IMR-90 (cell line): ENCODE measurements around the gene RSU1. TPM values are rescaled to one million over a fixed set of nuclear protein-coding genes. Genes with fewer than 3 reads are reported as not detected.
"Not testable (repeated sequence)": the region's sequence is repeated elsewhere in the genome, so short reads cannot be mapped to it uniquely, and the experiment has no call there.

Source experiments
- ATAC-seq: fragments of 200-7000 bp; cut with Tn5 transposase; 2 replicates; pipeline ENCODE4 v1.9.1; 2020; ENCODE audit warnings: low read depth, mild to moderate bottlenecking, moderate library complexity
- BruUV-seq: library from RNA; stranded (reverse); fragments of 400-500 nt; replicated peaks from 2 replicates; lab custom pipeline; 2021; lab: Mats Ljungman, UMichigan
- CTCF ChIA-PET: fragments of 300-600 bp; formaldehyde crosslinking; extraction: SDS; loops from one replicate; lab custom pipeline; 2021; ENCODE audit warnings: antibody characterized with exemption; lab: Yijun Ruan, JAX
- POLR2A ChIA-PET: fragments of 300-600 bp; sonication (Branson Sonifier 250); formaldehyde crosslinking; loops from one replicate; lab custom pipeline; 2022; ENCODE audit warnings: antibody characterized with exemption; ENCODE audit not compliant: unreplicated experiment; lab: Charles Lee
- DNase-seq: peaks from one replicate; pipeline ENCODE4 v3.0.0; 2013
- H2AFZ ChIP-seq: replicated peaks from 2 replicates; pipeline ENCODE3; 2013; ENCODE audit warnings: low read length, mild to moderate bottlenecking; ENCODE audit not compliant: poor library complexity
- H2AK5ac ChIP-seq: 2 replicates; pipeline ENCODE4 v1.6.1; 2013; ENCODE audit warnings: low read depth, low read length, inconsistent platforms
- H2AK9ac ChIP-seq: replicated peaks from 2 replicates; pipeline ENCODE3; 2013; ENCODE audit warnings: mild to moderate bottlenecking, low read depth, low read length, moderate library complexity; ENCODE audit not compliant: poor library complexity
- H2BK120ac ChIP-seq: 2 replicates; pipeline ENCODE4 v1.6.1; 2013; ENCODE audit warnings: low read depth, low read length, inconsistent platforms
- H2BK15ac ChIP-seq: 3 replicates; pipeline ENCODE4 v1.6.1; 2013; ENCODE audit warnings: low read depth, low read length, inconsistent platforms
- H2BK20ac ChIP-seq: 2 replicates; pipeline ENCODE4 v1.6.1; 2013; ENCODE audit warnings: low read depth, mild to moderate bottlenecking, inconsistent platforms, low read length, moderate library complexity
- H2BK5ac ChIP-seq: 2 replicates; pipeline ENCODE4 v1.6.1; 2013; ENCODE audit warnings: mild to moderate bottlenecking, low read depth, low read length, inconsistent platforms; ENCODE audit not compliant: poor library complexity, severe bottlenecking
- H3K14ac ChIP-seq: replicated peaks from 2 replicates; pipeline ENCODE4 v1.6.1; 2013; ENCODE audit warnings: low read depth, low read length, inconsistent platforms
- H3K18ac ChIP-seq: 2 replicates; pipeline ENCODE4 v1.6.1; 2013; ENCODE audit warnings: low read depth, low read length, control low read depth
- H3K23ac ChIP-seq: 2 replicates; pipeline ENCODE4 v1.6.1; 2013; ENCODE audit warnings: low read depth, low read length, inconsistent platforms
- H3K27ac ChIP-seq: 2 replicates; pipeline ENCODE4 v1.5.1; 2013; ENCODE audit warnings: mild to moderate bottlenecking, control low read depth, low read length; ENCODE audit not compliant: insufficient read depth
- H3K27me3 ChIP-seq: 2 replicates; pipeline ENCODE4 v1.6.1; 2013; ENCODE audit warnings: low read length; ENCODE audit not compliant: control insufficient read depth, insufficient read depth
- H3K36me3 ChIP-seq: 2 replicates; pipeline ENCODE4 v1.6.1; 2013; ENCODE audit warnings: low read length, mixed read lengths; ENCODE audit not compliant: control insufficient read depth, insufficient read depth
- H3K4ac ChIP-seq: 2 replicates; pipeline ENCODE4 v1.6.1; 2013; ENCODE audit warnings: low read depth, low read length, inconsistent platforms
- H3K4me1 ChIP-seq: 2 replicates; pipeline ENCODE4 v1.6.1; 2013; ENCODE audit warnings: low read length, mixed read lengths; ENCODE audit not compliant: control insufficient read depth, insufficient read depth
- H3K4me2 ChIP-seq: 2 replicates; pipeline ENCODE4 v1.6.1; 2013; ENCODE audit warnings: low read depth, mild to moderate bottlenecking, control low read depth, low read length, moderate library complexity
- H3K4me3 ChIP-seq: 2 replicates; pipeline ENCODE4 v1.5.1; 2013; ENCODE audit warnings: low read depth, mild to moderate bottlenecking, control low read depth, low read length, moderate library complexity; ENCODE audit not compliant: insufficient read depth
- H3K56ac ChIP-seq: 2 replicates; pipeline ENCODE4 v1.6.1; 2013; ENCODE audit warnings: low read length, inconsistent platforms; ENCODE audit not compliant: insufficient read depth; ENCODE audit errors: extremely low read depth
- H3K79me1 ChIP-seq, 2 experiments: 2 replicates each; pipeline ENCODE4 v1.6.1; 2013; ENCODE audit warnings: low read length in 2 of 2, inconsistent platforms in 1 of 2, low read depth in 1 of 2
- H3K9ac ChIP-seq: 2 replicates; pipeline ENCODE4 v1.6.1; 2013; ENCODE audit warnings: low read depth, low read length, control low read depth
- H3K9me1 ChIP-seq: 2 replicates; pipeline ENCODE4 v1.6.1; 2013; ENCODE audit warnings: low read length, inconsistent platforms; ENCODE audit not compliant: insufficient read depth
- H3K9me3 ChIP-seq: 2 replicates; pipeline ENCODE4 v1.6.1; 2013; ENCODE audit warnings: low read length; ENCODE audit not compliant: control insufficient read depth, insufficient read depth
- H4K20me1 ChIP-seq: 2 replicates; pipeline ENCODE4 v1.6.1; 2013; ENCODE audit warnings: low read length, inconsistent platforms; ENCODE audit not compliant: insufficient read depth
- H4K5ac ChIP-seq: 2 replicates; pipeline ENCODE4 v1.6.1; 2013; ENCODE audit warnings: mild to moderate bottlenecking, low read depth, low read length, control low read depth
- H4K8ac ChIP-seq, 2 experiments: 2 replicates each; pipeline ENCODE4 v1.6.1; 2013; ENCODE audit warnings: low read depth in 2 of 2, low read length in 2 of 2, control low read depth in 1 of 2, inconsistent platforms in 1 of 2
- H4K91ac ChIP-seq: 2 replicates; pipeline ENCODE4 v1.6.1; 2013; ENCODE audit warnings: low read depth, low read length, inconsistent platforms; ENCODE audit not compliant: insufficient read depth
- NFE2L2 ChIP-seq: fragments of 150-350 bp; IDR thresholded peaks from 2 replicates; pipeline ENCODE4 v1.6.1; 2016; ENCODE audit warnings: low read depth, mild to moderate bottlenecking, low read length
- RCOR1 ChIP-seq: IDR thresholded peaks from 2 replicates; pipeline ENCODE4 v1.6.1; 2012; ENCODE audit warnings: mild to moderate bottlenecking, low read length, improper control_type of control experiment; ENCODE audit not compliant: insufficient replicate concordance
- SMC3 ChIP-seq: fragments of 150-350 bp; IDR thresholded peaks from 2 replicates; pipeline ENCODE4 v1.6.1; 2016; ENCODE audit warnings: low read depth, mild to moderate bottlenecking, antibody characterized with exemption, low read length, moderate library complexity
- USF2 ChIP-seq: fragments of 150-350 bp; IDR thresholded peaks from 2 replicates; pipeline ENCODE4 v1.6.1; 2017; ENCODE audit warnings: mild to moderate bottlenecking, antibody characterized with exemption, low read length, low read depth
- WGBS, 2 experiments: methylation state at CpG; one replicate each; pipeline versions ENCODE4 v1.1.5 to v1.1.7; 2013; ENCODE audit warnings: missing lambda C conversion rate in 2 of 2; ENCODE audit not compliant: insufficient read length in 1 of 2; ENCODE audit errors: extremely low coverage in 2 of 2; 5-methylcytosine and 5-hydroxymethylcytosine counted together
- dilution Hi-C: fragments of 300-500 bp; cut with HindIII; formaldehyde crosslinking; loops from one replicate; pipeline ENCODE4 v1.14.3; 2018; ENCODE audit warnings: low sequenced_read_pairs; ENCODE audit not compliant: unreplicated experiment
- in situ Hi-C: fragments of 300-500 bp; cut with MboI; formaldehyde crosslinking; loops from 3 replicates; pipeline ENCODE4 v1.14.3; 2019; ENCODE audit warnings: low sequenced_read_pairs, inconsistent platforms, mixed read lengths
- intact Hi-C: fragments of 100-400 bp; cut with micrococcal nuclease; formaldehyde crosslinking; loops from 2 replicates; pipeline ENCODE4 v1.10.0; 2022
- polyA plus RNA-seq, 3 experiments: library from polyadenylated mRNA; depleted of rRNA; stranded (reverse); fragments of >200 nt; gene quantifications; 2 replicates each; pipeline ENCODE4 v1.2.3, GENCODE V29; 2012; ENCODE audit warnings: low replicate concordance in 1 of 3
- total RNA-seq: library from RNA; depleted of rRNA; stranded (reverse); fragments of >200 nt; gene quantifications from 2 replicates; pipeline ENCODE4 v1.2.3, GENCODE V29; 2012

The RSU1 gene
- total and polyA plus RNA-seq, 2 of the 4 experiments (the other 2 are of a cell fraction), result 134 to 148 TPM

- H2BK20ac ChIP-seq, result no peak overlapping the region
- H3K79me1 ChIP-seq, result peaks cover 13 to 35% of the 10 kb centered on the region in 2 experiments
- H4K5ac ChIP-seq, result no peak overlapping the region
- H3K9me3 ChIP-seq, result no peaks in the 10 kb centered on the region
- ATAC-seq (no peak), DNase-seq (no peak)
- H3K9me1 ChIP-seq, result peaks cover 5% of the 10 kb centered on the region; the same call in 1 of the 2 replicates
- H2BK5ac ChIP-seq, result no peak overlapping the region
- H2BK15ac ChIP-seq, result no peak overlapping the region
- ChIA-PET CTCF (no interaction called here), POLR2A (no interaction called here)
- peaks cover 12% of the 10 kb centered on the region; the same call in 1 of the 2 replicates for H4K20me1 ChIP-seq
- H3K36me3 ChIP-seq, result peaks cover 15% of the 10 kb centered on the region
- no peak overlapping the region for H3K23ac ChIP-seq
- no peak overlapping the region for H3K18ac ChIP-seq
- H3K4me3 ChIP-seq, result no peak overlapping the region
- H4K8ac ChIP-seq, result no peak overlapping the region
- H3K4me2 ChIP-seq, result no peak overlapping the region
- no CpG with 5 or more reads among the region's 6 CpGs for whole genome bisulfite sequencing, 2 experiments
- in situ Hi-C loops, result no loop called here
- H2AK9ac ChIP-seq, result no peak overlapping the region
- no peak overlapping the region for H2AK5ac ChIP-seq
- intact Hi-C loops, result no loop called here
- no peak overlapping the region for H4K91ac ChIP-seq
- dilution Hi-C loops, result no loop called here
- no peaks in the 10 kb centered on the region for H3K27me3 ChIP-seq
- TF ChIP-seq SMC3 (no peak), USF2 (no peak), NFE2L2 (no peak), RCOR1 (no peak)
- H3K4me1 ChIP-seq, result peaks cover 1% of the 10 kb centered on the region; the same call in 1 of the 2 replicates
- no peak overlapping the region for H3K27ac ChIP-seq
- H3K56ac ChIP-seq, result no peak overlapping the region
- H3K4ac ChIP-seq, result no peak overlapping the region
- BruUV-seq, result no TSS peak
- no peak overlapping the region for H2AFZ ChIP-seq
- H3K9ac ChIP-seq, result no peak overlapping the region
- no peak overlapping the region for H2BK120ac ChIP-seq
- no peak overlapping the region for H3K14ac ChIP-seq
These were observed 62.5 kb downstream of the RSU1 start for GRCh38 chr10:16754765-16755164.

GRCh38 chr10:16752849-16753248 is 64.4 kb downstream of the RSU1 start:
- H2BK15ac ChIP-seq, H2BK5ac ChIP-seq, H2AK9ac ChIP-seq, H3K9ac ChIP-seq, H2AFZ ChIP-seq, H4K91ac ChIP-seq, H3K14ac ChIP-seq, H3K4me2 ChIP-seq, CTCF ChIA-PET, POLR2A ChIA-PET, H3K23ac ChIP-seq, BruUV-seq, dilution Hi-C loops, H4K5ac ChIP-seq, H3K27me3 ChIP-seq, H3K4ac ChIP-seq, DNase-seq, H2BK20ac ChIP-seq, H3K18ac ChIP-seq, H3K27ac ChIP-seq, H3K4me1 ChIP-seq, H4K20me1 ChIP-seq, H2BK120ac ChIP-seq, H2AK5ac ChIP-seq, in situ Hi-C loops, H3K56ac ChIP-seq, H3K9me3 ChIP-seq, intact Hi-C loops, H3K9me1 ChIP-seq, H3K4me3 ChIP-seq, H4K8ac ChIP-seq, ATAC-seq: not testable (repeated sequence)
- Histone ChIP-seq H3K79me1 (peaks cover 15 to 30% of the 10 kb centered on the region in 2 experiments; a peak in 3 of 4 replicates), H3K36me3 (peaks cover 22% of the 10 kb centered on the region)
- 90% methylated on average over 2 of the region's 6 CpGs; no CpG with 5 or more reads in 1 of the 2 experiments for WGBS, 2 experiments
